ENCODE data around the gene ID1.
"Not testable (repeated sequence)": the region's sequence is repeated elsewhere in the genome, so short reads cannot be mapped to it uniquely, and the experiment has no call there.

ID1 gene

GRCh38 chr20:31630187-31630790, 25.2 kb downstream of the ID1 start:
- FAIRE-seq: no peak
- no peak for DNase-seq (ENCODE audit: insufficient read length, low spot score)

GRCh38 chr20:31632548-31633338, 27.7 kb downstream of the ID1 start:
- no peak for DNase-seq (ENCODE audit: insufficient read length, low spot score)
- FAIRE-seq: no peak

DNA sequence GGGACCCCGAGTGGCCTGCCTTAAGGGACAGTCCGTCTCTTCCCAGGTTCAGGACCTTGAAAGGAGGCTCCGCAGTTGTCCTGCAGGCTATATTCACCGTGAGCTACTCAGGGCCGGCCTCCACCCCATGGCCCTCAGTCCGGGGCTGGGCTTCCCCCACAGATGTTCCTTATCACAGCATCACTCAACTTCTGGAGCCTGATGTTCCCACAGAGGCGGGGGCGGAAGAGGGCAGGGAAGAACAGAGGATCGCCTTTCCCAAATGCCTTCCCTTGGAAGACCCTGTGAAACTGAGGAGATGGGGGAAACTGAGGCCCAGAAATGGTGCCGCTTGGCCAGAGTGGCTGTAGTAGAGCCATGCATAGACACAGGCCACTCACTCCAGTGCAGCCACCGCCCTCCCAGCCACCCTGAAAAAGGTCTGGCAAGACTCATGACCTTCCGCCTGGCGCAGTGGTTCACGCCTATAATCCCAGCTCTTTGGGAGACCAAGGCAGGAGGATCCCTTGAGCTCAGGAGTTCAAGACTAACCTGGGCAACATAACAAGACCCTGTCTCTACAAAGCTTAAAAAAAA, 28.3 kb downstream of the ID1 start:
- FAIRE-seq (no peak), DNase-seq (ENCODE audit: insufficient read length, low spot score) (no peak)

DNA sequence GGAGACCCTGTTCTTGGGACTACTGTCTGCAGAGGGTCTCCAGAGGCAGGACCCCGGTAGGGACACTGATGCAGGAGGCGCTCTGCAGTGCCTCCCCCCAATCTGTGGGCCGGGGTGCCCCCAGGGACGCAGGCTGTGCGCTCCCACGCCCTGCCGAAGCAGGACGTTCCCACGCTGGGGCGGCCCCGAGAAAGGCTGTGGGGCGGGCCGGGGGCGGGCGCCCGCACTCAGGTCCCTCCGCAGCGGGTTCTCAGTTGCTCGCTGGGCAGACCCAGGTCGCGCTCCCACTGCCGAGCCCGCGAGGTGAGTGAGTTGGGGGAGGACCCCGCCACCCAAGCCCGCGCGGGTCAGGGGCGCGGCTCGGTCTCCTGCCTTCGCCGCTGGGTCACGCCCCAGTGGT, 32.6 kb downstream of the ID1 start, which contains the start of gene COX4I2:
Gene COX4I2 (plus strand): TSS at position 253 of the 400 bp plus-strand sequence. CDS start 1,106 bp downstream, outside the sequence.
- no peak for DNase-seq (ENCODE audit: insufficient read length, low spot score)
- FAIRE-seq: no peak

DNA sequence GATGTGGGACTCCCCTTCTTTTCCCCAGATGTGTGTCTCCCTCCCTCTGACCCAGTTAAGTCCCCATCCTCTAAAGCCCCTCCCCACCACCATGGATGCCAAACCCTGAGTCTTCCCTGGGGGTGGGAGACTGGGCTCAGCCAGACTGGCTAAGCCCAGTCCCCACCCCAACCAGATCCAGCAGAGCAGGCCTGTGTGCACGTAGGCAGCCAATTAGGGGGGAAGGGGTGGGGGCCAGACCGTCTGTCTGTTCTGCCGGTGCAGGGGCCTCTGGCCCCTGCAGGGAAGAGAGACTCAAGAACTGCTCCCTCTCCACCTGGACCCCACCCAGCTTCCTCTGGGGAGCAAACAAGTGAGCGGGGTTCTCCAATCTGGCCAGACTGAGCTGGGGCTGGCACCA, 33.2 kb downstream of the ID1 start:
- FAIRE-seq (no peak), DNase-seq (ENCODE audit: insufficient read length, low spot score) (no peak)

DNA sequence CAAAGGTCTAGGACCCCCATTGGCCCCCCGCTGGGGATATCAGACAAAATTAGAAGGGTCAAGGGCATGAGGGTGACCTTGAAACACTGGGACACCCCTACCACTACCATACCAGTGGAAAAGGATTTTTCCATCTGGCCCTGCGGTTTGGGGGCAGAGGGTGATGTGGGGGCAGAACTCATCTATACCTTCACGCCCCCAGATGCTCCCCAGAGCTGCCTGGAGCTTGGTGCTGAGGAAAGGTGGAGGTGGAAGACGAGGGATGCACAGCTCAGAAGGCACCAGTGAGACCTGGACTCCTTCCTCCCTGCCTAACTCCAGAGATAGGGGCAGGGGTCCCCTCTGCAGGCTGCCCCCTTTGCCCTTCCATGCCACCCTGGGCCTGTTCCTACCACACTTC, 33.7 kb downstream of the ID1 start:
- no peak for DNase-seq (ENCODE audit: insufficient read length, low spot score)
- FAIRE-seq: no peak

DNA sequence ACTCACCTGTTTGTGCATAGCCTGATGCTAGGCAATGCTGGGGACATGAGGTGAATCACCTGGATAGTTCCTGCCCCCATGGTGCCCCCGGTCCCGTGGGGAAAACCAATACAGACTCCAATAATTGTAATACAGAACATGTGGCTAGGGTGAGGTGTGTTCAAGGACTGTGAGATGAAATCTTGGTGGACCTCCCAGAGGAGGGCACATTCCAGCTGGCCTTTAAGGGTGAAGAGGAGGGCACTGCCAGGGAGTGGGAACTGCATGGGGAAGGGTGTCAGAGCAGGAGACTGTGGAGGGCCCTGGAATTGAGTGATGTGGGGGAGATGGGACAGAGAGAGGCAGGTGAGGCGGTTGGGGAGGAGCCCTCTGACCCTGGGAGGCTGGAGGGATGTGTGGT, 35.2 kb downstream of the ID1 start:
- FAIRE-seq (no peak), DNase-seq (ENCODE audit: insufficient read length, low spot score) (no peak)

- DNase-seq (ENCODE audit: insufficient read length, low spot score) (no peak), FAIRE-seq (no peak)
Observed at GRCh38 chr20:31641391-31641790, 36.3 kb downstream of the ID1 start.

DNA sequence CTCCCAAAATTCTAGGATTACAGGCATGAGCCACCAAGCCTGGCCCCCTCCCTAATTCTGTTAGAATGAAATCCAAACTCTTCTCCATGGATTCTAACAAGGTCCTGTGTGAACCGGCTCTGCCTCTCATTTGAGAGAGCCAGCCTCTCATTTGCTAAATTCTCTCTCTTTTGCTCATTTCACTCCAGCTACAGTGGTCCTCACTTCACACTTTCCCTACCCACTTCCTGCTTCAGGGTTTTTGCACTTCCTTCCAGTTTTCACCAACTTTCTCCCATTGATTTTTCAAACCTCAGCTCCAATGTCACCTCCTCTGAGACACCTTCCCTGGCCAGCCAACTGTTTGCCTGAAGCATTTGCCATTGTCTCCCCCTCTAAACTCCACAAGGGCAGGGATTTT, 37.7 kb downstream of the ID1 start:
- DNase-seq (ENCODE audit: insufficient read length, low spot score) (no peak), FAIRE-seq (no peak)

- FAIRE-seq (no peak), DNase-seq (ENCODE audit: insufficient read length, low spot score) (no peak)
Observed at GRCh38 chr20:31643522-31643921, 38.4 kb downstream of the ID1 start.

DNA sequence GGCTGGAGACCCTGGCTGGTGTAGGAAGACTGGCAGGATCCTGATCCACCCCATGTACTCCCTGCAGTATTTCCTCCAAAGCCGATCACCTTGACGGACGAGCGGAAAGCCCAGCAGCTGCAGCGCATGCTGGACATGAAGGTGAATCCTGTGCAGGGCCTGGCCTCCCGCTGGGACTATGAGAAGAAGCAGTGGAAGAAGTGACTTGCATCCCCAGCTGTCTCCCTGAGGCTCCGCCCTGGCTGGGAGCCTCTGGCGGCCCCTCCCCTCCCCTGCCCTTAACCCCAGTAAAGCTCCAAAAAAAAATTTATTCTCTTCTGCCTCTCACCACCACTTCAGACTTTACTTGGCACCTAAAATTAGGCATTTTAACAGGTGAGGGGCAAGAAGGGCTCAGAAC, 39.6 kb downstream of the ID1 start:
- no peak for DNase-seq (ENCODE audit: insufficient read length, low spot score)

GRCh38 chr20:31648104-31648503, 43.0 kb downstream of the ID1 start:
- DNase-seq (ENCODE audit: insufficient read length, low spot score): not testable (repeated sequence)

More for the DNA sequence above, 39.6 kb downstream of the ID1 start:
- FAIRE-seq: no peak

GRCh38 chr20:31652917-31653396, 47.9 kb downstream of the ID1 start:
- FAIRE-seq: no peak
- DNase-seq (ENCODE audit: insufficient read length, low spot score): no peak

More at GRCh38 chr20:31648104-31648503, 43.0 kb downstream of the ID1 start:
- FAIRE-seq: not testable (repeated sequence)

- DNase-seq (ENCODE audit: insufficient read length, low spot score) (no peak), FAIRE-seq (no peak)
Observed at GRCh38 chr20:31653561-31653960, 48.5 kb downstream of the ID1 start.

GRCh38 chr20:31654534-31654933, 49.4 kb downstream of the ID1 start:
- DNase-seq (ENCODE audit: insufficient read length, low spot score) (no peak), FAIRE-seq (no peak)

All from GM19239 (cell line).